ENCODE measurements around the gene ZFYVE19.

GRCh38 chr15:40773496-40773895 is 33.4 kb upstream of the ZFYVE19 start:
- TF ChIP-seq, protein P1, sequence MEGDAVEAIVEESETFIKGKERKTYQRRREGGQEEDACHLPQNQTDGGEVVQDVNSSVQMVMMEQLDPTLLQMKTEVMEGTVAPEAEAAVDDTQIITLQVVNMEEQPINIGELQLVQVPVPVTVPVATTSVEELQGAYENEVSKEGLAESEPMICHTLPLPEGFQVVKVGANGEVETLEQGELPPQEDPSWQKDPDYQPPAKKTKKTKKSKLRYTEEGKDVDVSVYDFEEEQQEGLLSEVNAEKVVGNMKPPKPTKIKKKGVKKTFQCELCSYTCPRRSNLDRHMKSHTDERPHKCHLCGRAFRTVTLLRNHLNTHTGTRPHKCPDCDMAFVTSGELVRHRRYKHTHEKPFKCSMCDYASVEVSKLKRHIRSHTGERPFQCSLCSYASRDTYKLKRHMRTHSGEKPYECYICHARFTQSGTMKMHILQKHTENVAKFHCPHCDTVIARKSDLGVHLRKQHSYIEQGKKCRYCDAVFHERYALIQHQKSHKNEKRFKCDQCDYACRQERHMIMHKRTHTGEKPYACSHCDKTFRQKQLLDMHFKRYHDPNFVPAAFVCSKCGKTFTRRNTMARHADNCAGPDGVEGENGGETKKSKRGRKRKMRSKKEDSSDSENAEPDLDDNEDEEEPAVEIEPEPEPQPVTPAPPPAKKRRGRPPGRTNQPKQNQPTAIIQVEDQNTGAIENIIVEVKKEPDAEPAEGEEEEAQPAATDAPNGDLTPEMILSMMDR (conservative IDR thresholded peaks at IDR 0.05 in 1 of 2, IDR thresholded peaks at IDR 0.05 in 1 of 2; ENCODE audit: low read depth in 1 of 2, low read length in 2 of 2), result no peak
- no peak for TF ChIP-seq EZH2 (IDR thresholded peaks at IDR 0.05; ENCODE audit: low read length, missing control alignments)

Data from fibroblast of lung (primary cell).